Thymus (tissue), 2 donors: ENCODE results near the gene TAGLN3. TPM values are rescaled to one million over a fixed set of nuclear protein-coding genes. Genes with fewer than 3 reads are reported as not detected.

Source experiments
- polyA plus RNA-seq: library from polyadenylated mRNA; stranded (reverse); fragments of 200-250 nt; gene quantifications from one replicate; pipeline ENCODE4 v1.2.3, GENCODE V29; 2013
- total RNA-seq: library from RNA; stranded (reverse); fragments of 120-200 nt; gene quantifications from one replicate; pipeline ENCODE4 v1.2.4, GENCODE V29; 2013
- donor health status: healthy.

Gene TAGLN3
- total and polyA plus RNA-seq, 2 donors: 1.0 to 1.5 TPM

Other genes starting within 250 kb of the TAGLN3 start
- 7.5 TPM for gene PHLDB2, start 139.7 kb upstream of the TAGLN3 start, total RNA-seq
- 37.8 TPM for gene PHLDB2, start 139.7 kb upstream of the TAGLN3 start, polyA plus RNA-seq
- 42.4 TPM for gene ABHD10, start 19.9 kb upstream of the TAGLN3 start, total RNA-seq
- 32.7 TPM for gene ABHD10, start 19.9 kb upstream of the TAGLN3 start, polyA plus RNA-seq
- 0.09 TPM for gene TMPRSS7, start 35.8 kb downstream of the TAGLN3 start, total RNA-seq
- 0.05 TPM for gene TMPRSS7, start 35.8 kb downstream of the TAGLN3 start, polyA plus RNA-seq
- gene C3orf52, start 87.5 kb downstream of the TAGLN3 start, total RNA-seq: 9.9 TPM
- gene C3orf52, start 87.5 kb downstream of the TAGLN3 start, polyA plus RNA-seq: 5.8 TPM
- gene GCSAM, start 134.3 kb downstream of the TAGLN3 start, total RNA-seq: 40.1 TPM
- gene GCSAM, start 134.3 kb downstream of the TAGLN3 start, polyA plus RNA-seq: 18.0 TPM